Measurements from ENCODE around the gene CARS1.
"Not testable (repeated sequence)": the region's sequence is repeated elsewhere in the genome, so short reads cannot be mapped to it uniquely, and the experiment has no call there.

DNA sequence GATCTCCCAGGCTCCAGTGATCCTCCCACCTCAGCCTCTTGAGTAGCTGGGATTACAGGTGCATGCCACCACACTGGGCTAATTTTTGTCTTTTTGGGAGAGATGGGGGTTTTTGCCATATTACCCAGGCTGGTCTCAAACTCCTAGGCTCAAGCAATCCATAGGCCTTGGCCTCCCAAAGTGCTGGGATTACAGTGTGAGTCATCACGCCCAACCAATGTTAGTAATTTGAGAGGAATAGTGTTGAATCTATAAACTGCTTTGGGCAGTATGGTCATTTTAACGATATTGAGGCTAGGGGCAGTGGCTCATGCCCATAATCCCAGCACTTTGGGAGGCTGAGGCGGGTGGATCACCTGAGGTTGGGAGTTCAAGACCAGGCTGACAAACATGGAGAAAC lies 9.1 kb upstream of the CARS1 start:
- TF ChIP-seq, protein P1, sequence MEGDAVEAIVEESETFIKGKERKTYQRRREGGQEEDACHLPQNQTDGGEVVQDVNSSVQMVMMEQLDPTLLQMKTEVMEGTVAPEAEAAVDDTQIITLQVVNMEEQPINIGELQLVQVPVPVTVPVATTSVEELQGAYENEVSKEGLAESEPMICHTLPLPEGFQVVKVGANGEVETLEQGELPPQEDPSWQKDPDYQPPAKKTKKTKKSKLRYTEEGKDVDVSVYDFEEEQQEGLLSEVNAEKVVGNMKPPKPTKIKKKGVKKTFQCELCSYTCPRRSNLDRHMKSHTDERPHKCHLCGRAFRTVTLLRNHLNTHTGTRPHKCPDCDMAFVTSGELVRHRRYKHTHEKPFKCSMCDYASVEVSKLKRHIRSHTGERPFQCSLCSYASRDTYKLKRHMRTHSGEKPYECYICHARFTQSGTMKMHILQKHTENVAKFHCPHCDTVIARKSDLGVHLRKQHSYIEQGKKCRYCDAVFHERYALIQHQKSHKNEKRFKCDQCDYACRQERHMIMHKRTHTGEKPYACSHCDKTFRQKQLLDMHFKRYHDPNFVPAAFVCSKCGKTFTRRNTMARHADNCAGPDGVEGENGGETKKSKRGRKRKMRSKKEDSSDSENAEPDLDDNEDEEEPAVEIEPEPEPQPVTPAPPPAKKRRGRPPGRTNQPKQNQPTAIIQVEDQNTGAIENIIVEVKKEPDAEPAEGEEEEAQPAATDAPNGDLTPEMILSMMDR (IDR thresholded peaks at IDR 0.05), result not testable (repeated sequence)
- not testable (repeated sequence) for TF ChIP-seq POLR2A (IDR thresholded peaks at IDR 0.05)

All from Peyer's patch (tissue), 4 donors.